Stimulated activated CD8-positive, alpha-beta memory T cell treated with anti-CD3 and anti-CD28 coated beads, Interleukin-7, amount 100 ng/mL, for 4 hours (primary cell): ENCODE data around the gene AATF.
A peak's percentile ranks its signal among the peaks of the same experiment; 100 is the strongest.
"Not testable (repeated sequence)": the region's sequence is repeated elsewhere in the genome, so short reads cannot be mapped to it uniquely, and the experiment has no call there.

Experiments
- DNase-seq, 2 donors: peaks; one replicate each; pipeline ENCODE4 v3.0.0-alpha.2; 2020; ENCODE audit warnings: low read depth in 2 of 2

Gene AATF

GRCh38 chr17:37047631-37048104 is 98.9 kb downstream of the AATF start:
- DNase-seq = peak; percentile 62 to 71

GRCh38 chr17:37048811-37049210 is 100.1 kb downstream of the AATF start:
- DNase-seq = no peak

GRCh38 chr17:37050920-37051319 is 102.2 kb downstream of the AATF start:
- no peak for DNase-seq

DNA sequence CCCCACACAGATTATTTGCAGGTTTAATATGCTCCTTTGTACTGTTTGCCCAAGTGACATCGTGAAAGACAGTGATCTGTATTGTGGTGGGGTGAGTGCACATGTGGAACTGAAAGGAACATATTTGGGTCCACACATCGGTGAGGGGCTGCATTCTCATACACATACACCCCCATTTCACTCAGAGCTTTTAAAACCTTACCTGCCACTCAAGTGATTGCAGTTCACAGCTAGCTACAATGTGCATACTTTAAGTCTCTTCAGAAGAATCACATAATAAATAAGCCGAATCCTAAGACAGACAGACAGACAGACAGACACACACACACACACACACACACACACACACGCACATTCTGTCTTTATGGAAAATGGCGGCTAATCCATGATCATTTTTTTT is 102.6 kb downstream of the AATF start:
- no peak for DNase-seq

DNA sequence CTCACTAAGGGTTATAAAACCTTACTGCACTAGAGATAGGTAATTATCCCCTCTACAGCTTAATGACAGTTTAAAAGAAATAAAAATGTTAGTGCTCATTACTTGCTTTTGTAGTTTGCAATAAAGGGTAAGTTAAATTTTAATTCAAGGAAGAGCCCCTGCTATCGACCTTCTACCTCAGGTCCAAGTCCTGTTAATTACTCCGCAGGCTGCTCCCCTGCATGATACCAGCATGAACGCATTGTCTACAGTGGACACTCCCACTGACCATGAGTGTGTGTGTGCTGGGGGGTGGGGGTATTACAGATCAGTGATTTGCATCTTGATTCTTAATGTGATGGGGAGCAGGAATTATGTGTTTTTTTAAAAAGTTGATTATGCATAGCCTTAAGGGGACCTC is 103.1 kb downstream of the AATF start:
- DNase-seq = no peak

DNA sequence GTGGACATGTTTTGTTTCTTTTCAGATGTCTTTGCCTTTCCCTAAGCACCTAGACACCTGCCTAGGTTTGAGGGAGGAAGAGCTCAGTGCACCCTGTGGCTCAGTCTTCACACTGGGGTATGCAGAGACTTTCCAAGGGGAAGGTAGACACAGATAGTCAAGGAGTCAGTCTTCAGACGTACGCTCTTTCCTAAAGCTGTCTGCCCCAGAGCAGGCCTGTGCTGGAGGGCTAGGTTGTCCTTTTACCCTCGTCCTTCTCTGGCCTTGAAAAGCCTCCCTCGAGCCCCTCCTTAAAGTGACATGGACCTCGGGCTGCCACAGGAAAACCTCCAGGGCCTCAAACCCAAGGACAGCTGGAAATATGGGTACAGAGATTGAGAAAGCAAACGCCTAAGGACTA is 103.7 kb downstream of the AATF start:
- no peak for DNase-seq

DNA sequence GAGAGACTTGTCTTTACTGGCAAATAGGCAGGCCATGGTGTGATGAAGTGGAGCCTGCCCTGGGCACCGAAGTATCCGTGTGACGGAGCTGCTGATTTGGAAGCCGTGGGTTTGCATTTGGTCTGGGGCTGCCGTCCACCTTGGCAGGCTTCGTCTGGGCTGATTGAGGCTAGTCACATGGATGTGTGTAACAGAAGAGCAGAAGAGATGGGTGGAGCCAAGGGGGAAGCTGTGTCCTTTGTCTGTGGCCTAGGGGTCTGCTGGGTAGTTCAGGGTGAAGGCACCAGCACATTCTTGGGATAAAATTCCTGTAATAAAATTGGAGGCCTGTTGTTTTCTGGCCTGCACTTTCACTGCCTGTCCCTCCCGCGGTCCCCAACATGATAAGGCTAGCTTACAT is 106.1 kb downstream of the AATF start:
- DNase-seq = no peak

GRCh38 chr17:37056622-37057021 is 107.9 kb downstream of the AATF start:
- DNase-seq = no peak

- no peak for DNase-seq
Observed at GRCh38 chr17:37059493-37059892, 110.7 kb downstream of the AATF start.

DNA sequence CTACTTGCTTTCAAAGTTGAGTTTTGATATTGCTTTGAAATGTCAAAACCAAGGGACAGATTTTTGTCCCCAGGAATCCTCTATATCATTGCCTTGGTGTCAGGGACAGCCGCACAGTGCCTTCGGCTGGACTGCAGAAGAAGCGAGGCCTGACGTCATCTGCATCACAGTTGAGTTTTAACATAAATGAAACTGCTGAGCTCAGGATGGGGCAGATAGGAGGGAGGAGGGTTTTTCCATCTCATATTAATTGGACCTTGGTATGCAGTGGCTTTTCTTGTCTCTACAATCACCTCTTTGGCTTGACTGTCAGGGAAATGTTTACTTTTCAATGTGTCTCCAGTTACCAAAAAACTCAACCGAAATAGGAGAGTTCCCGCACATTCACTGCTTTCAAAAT is 111.3 kb downstream of the AATF start:
- no peak for DNase-seq

- no peak for DNase-seq
Observed at GRCh38 chr17:37060928-37061327, 112.2 kb downstream of the AATF start.

- DNase-seq = no peak
Observed at GRCh38 chr17:37062021-37062420, 113.3 kb downstream of the AATF start.

GRCh38 chr17:37064206-37064605 is 115.5 kb downstream of the AATF start:
- DNase-seq = no peak

- DNase-seq = no peak
Observed at GRCh38 chr17:37064956-37065355, 116.2 kb downstream of the AATF start.

DNA sequence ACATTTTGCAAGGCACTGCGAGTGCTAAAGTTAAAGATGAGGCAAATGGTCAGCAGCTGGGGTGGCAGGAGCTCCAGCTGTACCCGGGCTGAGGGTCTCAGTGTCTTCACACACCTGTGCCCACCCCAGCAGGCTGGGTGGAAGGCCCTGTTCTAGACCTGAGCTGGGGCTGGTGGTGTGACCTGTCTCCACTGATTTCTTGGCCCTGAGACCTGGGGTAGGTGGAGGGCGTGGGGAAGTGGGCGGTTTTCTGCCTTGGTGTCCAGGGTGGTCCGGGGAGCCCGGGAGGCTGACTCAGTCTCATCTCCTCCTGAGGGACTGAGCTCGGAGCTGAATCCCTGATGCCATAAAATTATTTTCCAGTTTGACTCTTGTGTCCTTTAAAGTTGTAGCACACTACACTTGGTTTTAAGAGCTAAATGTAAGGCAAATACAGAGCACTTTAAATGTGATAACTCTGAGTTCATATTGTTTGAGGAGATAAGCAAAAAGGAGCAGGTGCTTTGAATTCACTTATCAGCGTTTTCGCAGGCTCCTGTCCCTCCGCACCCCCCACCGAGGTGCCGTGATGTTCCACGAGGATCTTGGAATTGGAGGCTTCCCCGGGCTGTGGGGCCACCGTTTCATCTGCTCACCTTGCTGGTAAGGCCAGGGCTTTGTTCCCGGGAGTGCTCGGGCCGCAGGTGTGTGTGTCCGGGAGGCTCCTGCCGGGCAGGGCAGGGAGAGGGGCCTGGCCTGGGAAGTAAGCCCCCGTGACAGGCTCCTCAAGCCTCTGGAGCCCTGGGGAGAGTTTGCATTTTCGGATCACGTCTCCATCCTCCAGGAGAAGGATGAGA is 117.0 kb downstream of the AATF start:
- DNase-seq = no peak

DNA sequence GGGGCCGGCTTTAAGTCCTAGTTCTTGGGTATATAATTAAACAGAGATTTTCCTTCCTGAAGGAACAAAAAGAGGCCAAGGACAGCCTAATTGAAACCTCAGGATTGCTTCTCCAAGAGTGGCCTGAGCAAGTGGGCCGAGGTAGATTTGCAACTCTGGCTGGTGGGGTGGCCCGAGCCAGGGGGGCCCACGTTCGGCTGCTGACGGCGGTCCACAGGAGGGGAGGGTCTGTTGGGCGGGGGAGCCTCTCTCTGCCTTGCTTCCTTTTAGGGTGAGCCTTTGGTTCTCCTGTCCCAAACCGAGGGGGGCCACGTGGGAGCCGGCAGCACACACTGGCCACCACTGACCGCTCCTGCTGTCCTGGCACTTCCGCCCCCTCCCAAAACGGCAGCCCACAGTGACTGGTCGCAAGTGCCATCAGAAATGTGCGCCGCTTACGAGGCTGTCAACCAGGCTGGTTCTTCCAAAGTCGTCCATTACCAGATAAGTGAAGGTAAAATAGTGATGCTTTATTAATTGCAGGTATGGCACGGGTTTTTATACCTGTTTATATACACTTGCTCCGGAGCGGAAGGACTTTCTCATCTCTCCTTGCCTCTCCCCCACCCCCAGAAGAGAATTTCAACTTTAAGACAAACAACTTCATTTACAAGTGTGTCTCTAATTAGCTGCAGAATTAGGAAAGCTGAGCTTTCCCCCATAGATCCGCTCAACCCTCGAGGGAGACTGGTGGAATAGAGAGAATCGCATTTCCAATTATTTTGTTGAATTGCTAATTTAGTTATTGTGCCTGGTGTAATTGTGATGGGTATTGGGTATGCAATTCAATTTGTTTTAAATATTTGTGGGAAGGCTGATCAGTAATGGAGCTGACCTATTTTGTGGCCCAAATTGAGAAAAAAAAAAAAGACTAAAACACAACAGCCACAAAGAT is 117.8 kb downstream of the AATF start:
- no peak for DNase-seq

GRCh38 chr17:37067555-37068111 is 118.9 kb downstream of the AATF start:
- no peak for DNase-seq

GRCh38 chr17:37068266-37068665 is 119.5 kb downstream of the AATF start:
- no peak for DNase-seq

DNA sequence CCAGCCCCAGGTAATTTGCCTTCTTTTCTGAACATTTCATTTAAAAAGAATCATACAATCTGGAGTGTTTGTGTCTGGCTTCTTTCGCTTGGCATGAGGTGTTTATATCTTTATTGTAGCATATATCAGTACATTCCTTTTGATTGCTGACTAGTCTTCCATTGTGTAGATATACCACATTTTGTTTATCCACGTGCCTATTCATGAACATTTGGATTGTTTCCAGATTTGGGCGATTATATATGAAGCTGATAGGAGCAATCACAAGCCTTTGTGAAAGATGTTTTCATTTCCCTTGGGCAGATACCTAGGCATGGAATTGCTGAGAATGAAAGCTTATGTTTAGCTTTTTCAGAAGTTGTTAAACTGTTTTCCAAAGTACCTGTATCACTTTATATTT is 120.3 kb downstream of the AATF start:
- DNase-seq = no peak

DNA sequence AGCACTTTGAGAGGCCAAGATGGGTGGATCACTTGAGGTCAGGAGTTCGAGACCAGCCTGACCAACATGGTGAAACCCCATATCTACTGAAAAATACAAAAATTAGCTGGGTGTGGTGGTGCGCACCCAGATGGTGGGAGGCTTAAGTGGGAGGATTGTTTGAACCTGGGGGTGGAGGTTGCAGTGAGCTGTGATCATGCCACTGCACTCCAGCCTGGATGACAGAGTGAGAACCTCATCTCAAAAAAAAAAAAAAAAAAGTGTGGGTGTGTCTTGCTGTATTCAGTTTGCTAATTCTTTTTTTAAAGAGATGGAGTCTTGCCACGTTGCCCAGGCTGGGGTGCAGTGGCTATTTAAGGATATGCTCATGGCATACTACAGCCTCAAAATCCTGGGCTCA is 124.7 kb downstream of the AATF start:
- not testable (repeated sequence) for DNase-seq

DNA sequence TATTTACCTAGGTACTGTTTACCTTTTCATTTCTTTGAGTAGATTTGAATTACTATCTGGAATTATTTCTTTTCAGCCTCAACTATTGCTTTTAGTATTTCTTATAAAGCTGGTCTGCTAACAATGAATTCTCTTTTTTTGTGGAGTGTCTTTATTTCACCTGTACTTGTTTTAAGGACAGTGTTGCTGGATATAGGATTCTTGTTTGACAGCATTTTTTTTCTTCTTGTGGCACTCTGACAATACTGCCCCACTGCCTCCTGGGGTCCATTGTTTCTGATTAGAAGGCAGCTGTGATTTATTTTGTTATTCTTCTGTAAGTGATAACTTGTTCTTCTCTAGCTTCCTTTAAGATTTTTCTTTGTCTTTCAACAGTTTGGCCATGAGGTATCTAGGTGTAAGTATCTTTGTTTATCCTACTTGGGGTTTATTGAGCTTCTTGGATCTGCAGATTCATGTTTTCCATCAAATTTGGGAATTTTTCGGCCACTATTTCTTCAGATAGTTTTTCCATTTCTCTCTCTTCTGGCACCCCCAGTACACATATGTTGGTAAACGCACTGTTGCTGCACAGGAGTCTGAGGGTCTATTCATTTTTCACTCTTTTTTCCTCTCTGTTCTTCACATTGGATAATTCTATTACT is 130.4 kb downstream of the AATF start:
- no peak for DNase-seq

DNA sequence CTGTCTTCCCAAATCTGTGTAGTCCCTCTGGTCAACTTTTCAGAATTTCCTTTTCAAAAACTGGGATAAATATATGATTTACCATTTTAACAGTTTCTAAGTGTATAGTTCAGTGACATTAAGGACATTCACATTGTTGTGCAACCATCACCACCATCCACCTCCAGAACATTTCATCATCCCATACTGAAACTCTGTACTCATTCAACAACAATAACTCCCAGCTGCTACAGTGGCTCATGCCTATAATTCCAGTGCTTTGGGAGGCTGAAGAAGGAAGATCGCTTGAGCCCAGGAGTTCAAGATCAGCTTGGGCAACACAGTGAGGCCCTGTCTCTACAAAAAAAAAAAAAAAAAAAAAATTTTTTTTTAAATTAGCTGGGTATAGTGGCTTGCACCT is 131.0 kb downstream of the AATF start:
- no peak for DNase-seq
